A673 (cell line): ENCODE measurements around the gene SPRING1.

Experiments used
- EZH2 ChIP-seq: fragments of 200-600 bp; sonication (generic); IDR thresholded peaks from 2 replicates; pipeline ENCODE4 v1.6.1; 2017; ENCODE audit warnings: borderline replicate concordance, low read depth, mild to moderate bottlenecking, mixed read lengths, antibody characterized with exemption, low read length; ENCODE audit not compliant: poor library complexity, severe bottlenecking
- TF ChIP-seq, protein P1 (sequence below): fragments of 300-800, 200-600 bp; sonication (generic); conservative IDR thresholded peaks from 2 replicates; pipeline ENCODE4 v1.5.1; 2017; ENCODE audit warnings: low read depth, mild to moderate bottlenecking, antibody characterized with exemption, low read length, moderate library complexity, mixed read lengths

DNA sequence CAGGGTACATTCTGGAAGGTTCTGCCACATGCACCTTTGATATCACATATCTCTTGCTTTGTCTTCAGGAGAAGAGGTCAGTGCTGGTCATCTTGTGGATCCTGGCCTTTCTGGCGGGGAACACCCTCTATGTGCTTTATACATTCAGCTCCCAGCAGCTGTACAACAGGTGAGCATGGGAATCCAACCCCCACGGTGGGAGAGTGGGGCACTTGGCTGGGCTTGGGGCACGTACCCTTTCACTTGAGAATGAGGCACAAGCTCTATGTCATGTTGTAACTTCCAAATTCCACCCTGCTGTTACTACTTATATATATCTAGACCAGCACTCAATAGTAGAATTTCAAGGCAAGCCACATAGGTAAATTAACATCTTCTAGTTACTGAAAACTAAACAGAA, 28.9 kb upstream of the SPRING1 start:
- TF ChIP-seq, protein P1, sequence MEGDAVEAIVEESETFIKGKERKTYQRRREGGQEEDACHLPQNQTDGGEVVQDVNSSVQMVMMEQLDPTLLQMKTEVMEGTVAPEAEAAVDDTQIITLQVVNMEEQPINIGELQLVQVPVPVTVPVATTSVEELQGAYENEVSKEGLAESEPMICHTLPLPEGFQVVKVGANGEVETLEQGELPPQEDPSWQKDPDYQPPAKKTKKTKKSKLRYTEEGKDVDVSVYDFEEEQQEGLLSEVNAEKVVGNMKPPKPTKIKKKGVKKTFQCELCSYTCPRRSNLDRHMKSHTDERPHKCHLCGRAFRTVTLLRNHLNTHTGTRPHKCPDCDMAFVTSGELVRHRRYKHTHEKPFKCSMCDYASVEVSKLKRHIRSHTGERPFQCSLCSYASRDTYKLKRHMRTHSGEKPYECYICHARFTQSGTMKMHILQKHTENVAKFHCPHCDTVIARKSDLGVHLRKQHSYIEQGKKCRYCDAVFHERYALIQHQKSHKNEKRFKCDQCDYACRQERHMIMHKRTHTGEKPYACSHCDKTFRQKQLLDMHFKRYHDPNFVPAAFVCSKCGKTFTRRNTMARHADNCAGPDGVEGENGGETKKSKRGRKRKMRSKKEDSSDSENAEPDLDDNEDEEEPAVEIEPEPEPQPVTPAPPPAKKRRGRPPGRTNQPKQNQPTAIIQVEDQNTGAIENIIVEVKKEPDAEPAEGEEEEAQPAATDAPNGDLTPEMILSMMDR = no peak
- TF ChIP-seq EZH2 = no peak
